Neural cell (in vitro differentiated cells): ENCODE results near the gene HAO1. TPM values are rescaled to one million over a fixed set of nuclear protein-coding genes. Genes with fewer than 3 reads are reported as not detected.

Experiments used
- H2AFZ ChIP-seq: fragments of 200-600, 300-800 bp; sonication (generic), shearing (Covaris generic); 2 replicates; pipeline ENCODE4 v1.6.0; 2014; ENCODE audit warnings: low read depth, mild to moderate bottlenecking, antibody characterized with exemption, low read length, moderate library complexity
- H3F3A ChIP-seq: fragments of 200-600 bp; shearing (Covaris generic); 2 replicates; pipeline ENCODE4 v1.6.1; 2016; ENCODE audit warnings: mild to moderate bottlenecking, moderate library complexity, mixed read lengths, antibody characterized with exemption, low read length; ENCODE audit not compliant: insufficient read depth, poor library complexity, severe bottlenecking
- H3K27ac ChIP-seq: fragments of 200-600, 300-800 bp; sonication (generic), shearing (Covaris generic); 2 replicates; pipeline ENCODE4 v1.5.1; 2014; ENCODE audit warnings: mild to moderate bottlenecking, low read length, moderate library complexity
- H3K27me3 ChIP-seq: fragments of 300-800, 200-600 bp; sonication (generic), shearing (Covaris generic); 2 replicates; pipeline ENCODE4 v1.6.0; 2014; ENCODE audit warnings: mild to moderate bottlenecking, low read depth, low read length, moderate library complexity; ENCODE audit not compliant: insufficient read depth
- H3K36me3 ChIP-seq: fragments of 300-800, 200-600 bp; sonication (generic), shearing (Covaris generic); 2 replicates; pipeline ENCODE4 v1.5.1; 2014; ENCODE audit warnings: mild to moderate bottlenecking, antibody characterized with exemption, low read length, moderate library complexity; ENCODE audit not compliant: insufficient read depth
- H3K4me2 ChIP-seq: fragments of 300-800, 200-600 bp; sonication (generic), shearing (Covaris generic); 2 replicates; pipeline ENCODE4 v1.6.0; 2014; ENCODE audit warnings: mild to moderate bottlenecking, low read length
- H3K4me3 ChIP-seq: fragments of 300-800, 200-600 bp; sonication (generic), shearing (Covaris generic); 2 replicates; pipeline ENCODE4 v1.5.1; 2014; ENCODE audit warnings: mild to moderate bottlenecking, low read length, moderate library complexity
- H3K79me2 ChIP-seq: fragments of 200-600 bp; shearing (Covaris generic); replicated peaks from 2 replicates; pipeline ENCODE4 v1.6.0; 2014; ENCODE audit warnings: mild to moderate bottlenecking, low read length, moderate library complexity; ENCODE audit not compliant: insufficient read depth
- H3K9ac ChIP-seq: fragments of 300-800, 200-600 bp; sonication (generic), shearing (Covaris generic); 2 replicates; pipeline ENCODE4 v1.6.1; 2016; ENCODE audit warnings: mild to moderate bottlenecking, low read length, mixed read lengths
- H3K9me2 ChIP-seq: fragments of 200-600 bp; shearing (Covaris generic); 2 replicates; pipeline ENCODE4 v1.6.1; 2016; ENCODE audit warnings: mild to moderate bottlenecking, low read length, mixed read lengths; ENCODE audit not compliant: insufficient read depth
- H3K9me3 ChIP-seq: fragments of 200-600, 300-800 bp; sonication (generic), shearing (Covaris generic); 2 replicates; pipeline ENCODE4 v1.6.1; 2016; ENCODE audit warnings: mild to moderate bottlenecking, mixed run types, low read length, moderate library complexity, mixed read lengths
- H4K20me1 ChIP-seq: fragments of 200-600 bp; shearing (Covaris generic); 2 replicates; pipeline ENCODE4 v1.6.1; 2016; ENCODE audit warnings: mild to moderate bottlenecking, mixed run types; ENCODE audit not compliant: insufficient read depth
- CTCF ChIP-seq: fragments of 450-650 bp; IDR thresholded peaks from 2 replicates; pipeline ENCODE4 v1.5.1; 2014; ENCODE audit warnings: antibody characterized with exemption, mild to moderate bottlenecking, moderate library complexity; ENCODE audit not compliant: poor library complexity, severe bottlenecking
- EP300 ChIP-seq: fragments of 450-650 bp; conservative IDR thresholded peaks from 2 replicates; pipeline ENCODE4 v1.6.1; 2014; ENCODE audit warnings: antibody characterized with exemption, mild to moderate bottlenecking, moderate library complexity; ENCODE audit not compliant: poor library complexity, severe bottlenecking
- EZH2 ChIP-seq: fragments of 200-600, 300-800 bp; shearing (Covaris generic), sonication (generic); IDR thresholded peaks from 2 replicates; pipeline ENCODE4 v1.6.1; 2014; ENCODE audit warnings: antibody characterized with exemption, low read length, borderline replicate concordance, mild to moderate bottlenecking; ENCODE audit not compliant: insufficient read depth, poor library complexity, severe bottlenecking
- MXI1 ChIP-seq: fragments of 450-650 bp; conservative IDR thresholded peaks from 2 replicates; pipeline ENCODE4 v1.6.1; 2014; ENCODE audit warnings: antibody characterized with exemption, mild to moderate bottlenecking; ENCODE audit not compliant: poor library complexity, severe bottlenecking
- POLR2AphosphoS5 ChIP-seq: IDR thresholded peaks from 2 replicates; pipeline ENCODE4 v1.6.1; 2012
- RAD21 ChIP-seq: fragments of 450-650 bp; conservative IDR thresholded peaks from 2 replicates; pipeline ENCODE4 v1.6.1; 2014; ENCODE audit warnings: antibody characterized with exemption, mild to moderate bottlenecking, moderate library complexity
- REST ChIP-seq: IDR thresholded peaks from 2 replicates; pipeline ENCODE4 v1.6.1; 2012; ENCODE audit warnings: borderline replicate concordance
- SMC3 ChIP-seq: fragments of 450-650 bp; conservative IDR thresholded peaks from 2 replicates; pipeline ENCODE4 v1.6.1; 2014; ENCODE audit warnings: antibody characterized with exemption, mild to moderate bottlenecking, moderate library complexity; ENCODE audit not compliant: poor library complexity
- TAF1 ChIP-seq: IDR thresholded peaks from 2 replicates; pipeline ENCODE4 v1.6.1; 2012; ENCODE audit warnings: low read depth
- polyA plus RNA-seq: library from polyadenylated mRNA; depleted of rRNA; stranded (reverse); fragments of >200 nt; gene quantifications from 2 replicates; pipeline ENCODE4 v1.2.3, GENCODE V29; 2014

HAO1 gene
- polyA plus RNA-seq, 1 donor from 2014 or later: not detected

GRCh38 chr20:7933346-7933745 is 6.9 kb downstream of the HAO1 start:
- Histone ChIP-seq H3K4me2 (no peak overlapping the region), H3K36me3 (no peaks in the 10 kb centered on the region), H3K27me3 (no peaks in the 10 kb centered on the region), H3K79me2 (no peaks in the 10 kb centered on the region), H3K9me2 (no peaks in the 10 kb centered on the region), H3K4me3 (no peak overlapping the region), H3K9me3 (no peaks in the 10 kb centered on the region), H3K27ac (no peak overlapping the region), H3K9ac (no peak overlapping the region), H3F3A (no peaks in the 10 kb centered on the region), H4K20me1 (no peaks in the 10 kb centered on the region), H2AFZ (no peak overlapping the region)
- TF ChIP-seq CTCF: no peak
- no peak for TF ChIP-seq RAD21
- no peak for TF ChIP-seq TAF1
- no peak for TF ChIP-seq EP300
- TF ChIP-seq SMC3: no peak
- TF ChIP-seq EZH2: no peak
- no peak for TF ChIP-seq POLR2AphosphoS5
- TF ChIP-seq MXI1: no peak
- no peak for TF ChIP-seq REST

- H3K9ac ChIP-seq: no peak overlapping the region
- no peaks in the 10 kb centered on the region for H3K27me3 ChIP-seq
- no peaks in the 10 kb centered on the region for H3K9me2 ChIP-seq
- H3K4me3 ChIP-seq: no peak overlapping the region
- no peak overlapping the region for H3K27ac ChIP-seq
- H3K4me2 ChIP-seq: no peak overlapping the region
- H3K36me3 ChIP-seq: no peaks in the 10 kb centered on the region
- H4K20me1 ChIP-seq: no peaks in the 10 kb centered on the region
- no peak for TF ChIP-seq REST
- TF ChIP-seq EP300: no peak
- TF ChIP-seq CTCF: no peak
- TF ChIP-seq RAD21: no peak
- TF ChIP-seq MXI1: no peak
- no peak for TF ChIP-seq SMC3
- TF ChIP-seq POLR2AphosphoS5: no peak
- no peak for TF ChIP-seq TAF1
- H3F3A ChIP-seq: no peaks in the 10 kb centered on the region
- H3K79me2 ChIP-seq: no peaks in the 10 kb centered on the region
- no peak overlapping the region for H2AFZ ChIP-seq
- no peaks in the 10 kb centered on the region for H3K9me3 ChIP-seq
Observed at GRCh38 chr20:7930343-7930742, 9.9 kb downstream of the HAO1 start.
